Muscle of arm (tissue), 12 donors: ENCODE data around the gene TESK2. TPM values are rescaled to one million over a fixed set of nuclear protein-coding genes. Genes with fewer than 3 reads are reported as not detected.

Source experiments
- DNase-seq: peaks from one replicate; pipeline ENCODE4 v3.0.0-alpha.2; 2013
- polyA plus RNA-seq, 12 donors: library from polyadenylated mRNA; unstranded; fragments of 120-200 nt; gene quantifications; one replicate each; pipeline ENCODE4 v1.2.1, GENCODE V29; 2013; ENCODE audit not compliant: insufficient read length in 12 of 12

Gene TESK2
- polyA plus RNA-seq, 12 donors: 1.9 to 5.4 (median 2.2) TPM; not detected in 1

DNA sequence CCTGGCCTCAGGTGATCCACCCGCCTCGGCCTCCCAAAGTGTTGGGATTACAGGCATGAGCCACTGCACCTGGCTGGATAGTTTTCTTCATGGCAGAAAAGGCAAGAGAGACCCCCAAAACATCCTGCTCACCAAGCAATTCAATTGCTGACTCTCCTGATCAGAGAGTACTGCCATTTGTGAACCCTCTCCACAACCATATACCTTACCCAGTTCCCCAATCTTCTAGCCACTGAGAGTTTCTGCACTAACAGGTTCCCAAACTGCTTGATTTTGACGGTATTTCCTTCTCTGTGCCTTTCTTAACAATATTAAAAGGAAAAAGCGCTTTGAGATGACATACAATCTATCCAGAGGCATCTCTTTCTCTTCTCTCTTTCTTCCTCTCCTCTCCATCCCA, 110.8 kb downstream of the TESK2 start:
- no peak for DNase-seq

DNA sequence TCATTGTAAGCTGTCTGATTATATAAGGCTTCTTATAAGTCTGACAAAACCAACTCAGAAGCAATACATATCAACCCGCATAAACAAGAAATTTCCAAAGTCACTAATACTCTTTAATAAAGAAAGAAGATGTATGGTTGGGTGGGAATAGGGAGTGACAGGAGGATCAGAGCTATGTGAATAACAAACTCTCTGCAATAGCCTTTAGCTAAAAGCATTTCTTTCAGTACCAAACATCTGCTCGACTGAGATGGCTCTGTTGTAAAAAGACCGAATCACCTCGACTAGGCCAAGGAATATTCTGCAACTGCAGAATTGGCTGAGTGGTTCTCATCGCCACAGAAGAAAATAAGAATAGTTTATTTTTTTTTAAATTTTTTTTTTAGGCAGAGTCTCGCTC, 111.4 kb downstream of the TESK2 start:
- no peak for DNase-seq

DNA sequence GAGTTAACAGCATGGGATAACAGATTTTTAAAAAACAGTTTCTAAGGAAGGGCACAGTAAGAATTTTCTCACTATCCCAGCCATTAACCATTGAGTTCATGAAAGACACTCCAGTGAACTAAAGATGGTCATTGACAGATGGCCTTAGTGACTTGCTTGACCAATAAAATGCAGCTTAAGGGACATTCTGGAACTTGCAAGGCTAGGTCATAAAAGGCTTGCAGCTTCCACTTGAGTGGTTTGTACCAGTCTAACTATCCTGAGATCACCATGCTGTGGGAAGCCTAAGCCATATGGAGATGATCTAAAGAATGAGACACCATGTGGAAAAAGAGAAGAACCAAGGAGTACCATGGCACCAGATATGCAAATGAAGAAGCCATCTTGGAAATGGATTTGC, 112.8 kb downstream of the TESK2 start:
- no peak for DNase-seq

DNA sequence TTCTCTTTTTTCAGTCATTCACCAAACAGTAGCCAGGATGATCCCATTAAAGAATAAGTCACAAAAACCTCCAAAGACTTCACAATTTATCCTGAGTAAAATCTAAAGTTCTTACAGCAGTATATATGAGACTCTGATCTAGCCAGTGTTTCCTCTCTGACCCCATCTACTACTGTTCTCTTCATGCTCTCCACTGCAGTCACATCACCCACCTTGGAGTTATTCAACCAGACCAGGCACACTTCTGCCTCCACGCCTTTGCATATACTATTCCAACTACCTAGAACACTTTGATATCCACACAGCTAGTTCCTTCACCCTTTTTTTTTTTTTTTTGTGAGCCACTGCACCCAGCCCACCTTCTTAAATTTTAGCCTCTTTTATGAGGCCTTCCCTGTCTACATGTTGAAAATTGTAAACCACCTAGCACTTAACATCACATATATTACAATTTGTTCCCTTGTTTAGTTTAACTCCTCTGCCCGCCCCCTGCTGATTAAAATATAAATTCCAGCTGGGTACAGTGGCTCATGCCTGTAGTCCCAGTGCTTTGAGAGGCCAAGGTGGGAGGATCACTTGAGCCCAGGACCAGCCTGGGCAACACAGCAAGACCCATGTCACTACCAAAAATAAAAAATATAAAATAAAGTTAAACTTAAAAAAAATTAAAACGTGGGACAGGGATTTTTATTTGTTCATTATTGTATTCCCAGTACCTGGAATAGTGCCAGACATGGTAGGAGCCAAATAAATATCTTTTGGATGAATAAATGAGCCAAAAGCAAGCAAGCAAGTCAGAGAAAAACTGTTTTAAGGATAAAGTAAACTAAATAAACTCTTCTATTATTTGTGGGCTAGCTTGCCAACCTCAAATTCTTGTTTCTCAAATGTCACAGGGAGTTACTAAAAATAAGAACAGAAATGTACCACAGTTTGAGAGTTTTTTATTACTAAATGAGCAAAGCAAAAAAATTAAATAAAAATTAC, 115.6 kb downstream of the TESK2 start:
- DNase-seq: no peak

DNA sequence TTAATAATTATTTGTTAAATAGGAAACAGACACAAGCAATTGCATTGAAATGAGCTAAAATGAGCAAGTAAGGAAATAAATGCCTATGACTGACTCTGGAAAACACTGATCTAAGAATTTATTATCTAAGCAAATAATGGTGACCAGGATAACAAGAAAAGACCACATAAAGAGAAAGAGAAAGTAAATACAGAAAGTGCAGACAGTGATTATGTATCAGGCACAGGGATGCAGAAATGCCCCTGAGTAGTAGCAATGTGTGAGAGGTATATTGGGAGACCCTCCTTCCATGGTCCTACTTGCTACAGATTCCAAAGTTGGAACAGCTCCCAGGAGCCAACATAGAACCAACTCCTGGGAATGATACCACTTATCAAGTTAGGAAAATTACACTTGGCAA, 117.4 kb downstream of the TESK2 start:
- no peak for DNase-seq

DNA sequence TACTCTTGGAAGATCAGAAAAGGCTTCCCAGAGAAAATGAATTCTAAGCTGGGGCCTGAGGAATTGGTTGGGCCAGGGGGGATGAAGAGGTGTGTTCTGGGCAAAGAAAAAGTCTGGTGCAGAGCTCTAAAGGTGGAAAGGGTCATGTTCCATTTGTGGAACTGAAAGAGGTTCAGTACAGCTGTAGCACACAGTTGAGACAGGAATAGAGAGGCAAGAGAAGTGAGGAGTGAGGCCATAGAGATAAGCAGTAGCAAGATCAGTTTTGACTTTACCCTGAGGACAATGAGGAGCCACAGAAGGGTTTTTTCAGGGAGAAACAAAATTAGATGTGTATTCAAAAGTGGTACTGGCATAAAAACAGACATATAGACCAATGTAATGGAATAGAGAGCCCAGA, 120.4 kb downstream of the TESK2 start:
- DNase-seq: no peak

DNA sequence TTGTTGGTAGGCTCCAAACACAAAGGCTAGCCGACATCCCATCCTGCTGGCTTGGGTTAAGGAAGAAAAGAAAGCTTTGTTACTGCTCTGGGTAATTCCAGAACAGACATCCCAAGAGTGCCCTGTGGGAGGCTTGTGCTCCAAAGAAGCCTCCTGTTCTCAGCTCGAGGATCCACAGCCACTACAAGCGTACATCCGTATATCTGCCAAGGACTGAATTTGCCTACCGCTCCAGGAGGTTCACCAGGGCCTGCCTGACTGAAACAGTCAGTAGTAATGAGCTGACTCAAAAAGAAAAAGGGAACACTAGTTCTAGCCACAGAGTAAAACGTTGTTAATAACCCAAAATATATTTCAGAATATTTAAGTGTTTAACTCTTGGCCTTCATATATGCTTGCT, 125.9 kb downstream of the TESK2 start:
- no peak for DNase-seq

DNA sequence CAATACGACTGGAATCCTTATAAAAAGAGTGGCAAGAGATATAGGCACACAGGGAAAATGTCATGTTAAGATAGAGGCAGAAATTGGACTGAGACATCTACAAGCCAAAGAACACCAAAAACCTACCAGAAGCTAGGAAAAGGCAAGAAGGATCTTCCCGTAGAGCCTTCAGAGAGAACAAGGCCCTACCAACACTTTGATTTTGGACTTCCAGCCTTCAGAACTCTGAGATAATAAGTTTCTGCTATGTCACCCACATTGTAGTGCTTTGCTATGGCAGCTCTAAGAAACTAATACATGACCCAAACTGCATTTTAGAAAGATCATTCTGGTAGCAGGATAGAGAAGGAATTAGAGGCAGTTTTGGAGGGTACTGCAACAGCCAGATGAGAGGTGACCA, 126.7 kb downstream of the TESK2 start:
- DNase-seq: no peak

DNA sequence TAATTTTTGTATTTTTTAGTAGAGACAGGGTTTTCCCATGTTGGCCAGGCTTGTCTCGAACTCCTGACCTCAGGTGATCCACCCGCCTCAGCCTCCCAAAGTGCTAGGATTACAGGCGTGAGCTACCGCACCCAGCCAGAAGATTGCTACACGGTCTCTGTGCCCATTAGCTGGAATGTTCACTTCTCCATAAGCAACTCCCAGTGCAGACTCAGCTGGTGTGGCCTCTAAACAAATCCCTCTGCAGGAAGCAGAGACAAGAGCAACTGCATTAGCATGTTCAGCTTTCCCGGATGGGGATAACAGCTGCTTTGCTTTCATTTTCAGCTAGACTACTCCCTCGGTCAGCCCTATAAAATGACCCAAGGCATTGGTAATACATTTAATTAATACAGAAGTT, 130.0 kb downstream of the TESK2 start:
- DNase-seq: peak; percentile 55

DNA sequence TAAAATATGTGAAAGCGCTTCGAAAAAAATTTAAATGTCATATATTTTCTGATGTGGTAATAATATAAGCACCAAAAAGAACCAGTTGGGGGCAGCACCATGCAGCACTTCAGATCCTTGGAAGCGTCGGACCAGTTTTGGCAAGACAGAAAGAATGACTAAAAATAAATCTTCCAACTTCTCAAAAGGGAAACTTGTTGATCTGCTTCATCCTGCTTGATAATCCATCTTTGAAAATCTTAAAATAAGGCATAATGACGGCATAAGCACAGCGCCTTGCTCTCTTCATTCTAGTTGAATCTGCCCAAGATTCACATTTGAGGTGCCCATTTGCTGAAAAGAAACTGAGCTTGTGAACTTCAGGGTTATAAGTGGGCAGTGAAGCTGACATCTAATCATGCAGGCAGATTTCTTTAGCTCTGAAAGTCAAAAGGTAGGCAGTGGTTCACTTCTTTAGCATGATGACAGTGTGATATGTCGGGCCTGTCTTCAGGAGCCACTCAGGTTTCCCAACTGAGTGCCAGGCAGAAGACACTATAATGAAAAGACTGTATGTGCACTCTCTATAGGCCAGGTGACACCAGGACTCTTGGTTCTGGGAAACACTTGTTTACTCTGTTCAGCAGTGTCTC, 131.0 kb downstream of the TESK2 start:
- peak; percentile 86 for DNase-seq

DNA sequence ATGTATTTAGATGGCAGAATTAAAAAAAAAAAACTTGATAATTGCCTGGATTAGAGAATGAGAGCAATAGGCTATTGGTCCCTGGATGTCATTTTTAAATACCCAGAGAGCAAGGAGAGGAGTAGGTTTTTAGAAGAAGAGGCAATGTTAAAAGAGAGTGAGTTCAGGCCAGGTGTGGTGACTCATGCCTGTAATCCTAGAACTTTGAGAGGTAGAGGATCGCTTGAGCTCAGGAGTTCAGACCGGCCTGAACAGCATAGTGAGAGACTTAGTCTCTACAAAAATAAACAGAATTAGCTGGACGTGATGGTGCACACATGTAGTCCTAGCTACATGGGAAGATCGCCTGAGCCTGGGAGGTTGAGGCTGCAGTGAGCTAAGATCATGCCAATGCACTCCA, 134.8 kb downstream of the TESK2 start:
- DNase-seq: no peak

DNA sequence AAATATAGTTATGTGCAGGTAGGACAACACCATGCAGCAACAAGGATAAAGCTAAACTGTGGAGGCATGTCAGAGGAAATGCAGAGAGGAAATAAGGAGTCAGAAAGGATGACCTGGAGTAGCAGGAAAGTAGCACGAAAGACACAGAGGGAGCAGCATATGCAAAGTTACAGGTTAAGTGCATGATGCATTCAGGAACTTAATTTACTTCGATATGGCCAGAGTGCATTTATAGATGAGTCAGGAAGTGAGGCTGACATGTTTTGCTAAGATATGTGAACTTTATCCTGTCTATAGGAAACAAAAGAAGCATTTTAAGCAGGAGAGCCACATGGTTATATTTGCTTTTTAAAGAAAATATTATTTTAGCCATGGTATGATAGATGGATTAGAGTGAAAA, 135.3 kb downstream of the TESK2 start:
- DNase-seq: no peak

DNA sequence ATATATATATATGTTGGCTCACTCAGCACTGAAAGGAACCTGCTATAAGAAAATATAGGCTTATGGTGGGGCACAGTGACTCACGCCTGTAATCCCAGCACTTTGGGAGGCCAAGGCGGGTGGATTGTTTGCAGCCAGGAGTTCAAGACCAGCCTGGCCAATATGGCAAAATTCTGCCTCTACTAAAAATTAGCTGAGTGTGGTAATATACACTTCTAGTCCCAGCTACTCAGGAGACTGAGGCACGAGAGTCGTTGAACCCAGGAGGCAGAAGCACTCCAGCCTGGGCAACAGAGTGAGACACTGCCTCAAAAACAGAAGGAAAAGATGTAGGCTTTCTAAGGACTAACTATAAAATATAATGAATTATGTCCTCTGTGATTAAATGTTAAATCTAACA, 136.1 kb downstream of the TESK2 start:
- DNase-seq: no peak

DNA sequence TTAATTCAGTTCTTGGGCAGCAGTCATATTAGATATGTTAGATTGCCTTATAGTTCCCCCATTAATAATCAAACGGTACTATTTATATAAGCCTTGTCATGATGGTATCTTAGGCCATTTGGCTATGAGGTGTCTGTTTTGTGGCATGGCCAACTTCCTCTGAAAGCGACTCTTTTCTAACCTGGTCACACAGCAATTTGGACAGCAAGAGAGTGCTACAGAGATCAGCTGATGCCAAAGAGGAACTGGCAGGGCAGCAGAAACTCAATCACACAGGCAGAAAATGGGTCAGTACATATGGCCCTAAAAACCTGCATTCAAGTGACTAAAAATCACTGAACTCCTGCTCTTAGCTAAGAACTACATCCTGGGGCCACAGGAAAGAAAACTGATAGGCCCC, 137.3 kb downstream of the TESK2 start:
- no peak for DNase-seq

DNA sequence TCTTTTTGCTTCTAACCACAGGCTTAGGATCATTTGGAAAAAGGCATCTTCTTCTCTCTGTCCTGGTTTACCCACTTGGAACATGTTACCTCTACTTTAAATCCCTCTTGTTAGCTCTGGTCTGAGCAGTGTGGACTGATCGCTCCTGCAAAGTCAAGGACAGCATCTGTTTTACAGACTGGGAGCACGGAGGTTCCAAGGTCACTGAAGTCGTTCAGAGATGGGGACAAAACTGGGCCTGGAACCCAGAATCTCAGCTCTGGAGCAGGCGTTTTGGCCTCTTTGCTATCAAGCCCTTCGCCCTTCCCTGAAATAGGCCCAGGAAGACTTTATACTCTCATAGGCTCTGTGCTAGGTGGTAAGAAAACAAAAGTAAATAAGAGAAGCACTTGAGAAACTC, 139.5 kb downstream of the TESK2 start:
- no peak for DNase-seq

DNA sequence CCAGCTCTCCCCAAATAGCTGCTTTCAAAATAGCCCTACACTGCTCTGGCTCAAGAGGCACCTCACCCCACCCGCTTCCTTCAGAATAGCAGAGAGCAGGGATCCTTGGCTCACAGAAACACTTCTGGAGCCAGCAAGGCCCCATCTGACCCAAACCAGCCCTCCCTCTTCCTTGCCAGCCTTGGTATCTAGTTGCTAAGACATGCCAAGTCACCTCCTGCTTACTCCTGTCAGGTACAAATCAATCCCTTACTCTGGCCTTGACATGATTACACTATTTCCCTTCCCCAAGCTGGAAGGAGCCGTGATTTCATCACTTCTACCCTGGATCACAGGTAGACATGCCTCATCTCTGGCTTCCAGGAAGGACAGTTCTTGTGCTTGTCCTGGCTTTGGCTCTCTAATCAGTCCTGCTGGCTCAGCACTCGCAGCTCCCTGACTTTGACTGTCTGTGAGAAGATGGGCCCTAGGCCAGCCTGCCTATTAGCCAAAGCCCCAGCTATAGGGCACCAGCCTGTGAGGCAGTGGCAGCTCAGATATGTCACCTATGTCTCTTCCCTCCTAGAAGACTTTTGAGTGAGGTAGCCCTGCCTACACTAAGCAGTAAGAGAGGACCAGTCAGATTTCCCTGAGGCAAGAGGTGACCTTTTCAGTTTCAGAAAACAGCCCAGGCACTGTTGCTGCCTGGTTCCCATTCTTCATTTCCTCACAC, 141.8 kb downstream of the TESK2 start:
- no peak for DNase-seq

DNA sequence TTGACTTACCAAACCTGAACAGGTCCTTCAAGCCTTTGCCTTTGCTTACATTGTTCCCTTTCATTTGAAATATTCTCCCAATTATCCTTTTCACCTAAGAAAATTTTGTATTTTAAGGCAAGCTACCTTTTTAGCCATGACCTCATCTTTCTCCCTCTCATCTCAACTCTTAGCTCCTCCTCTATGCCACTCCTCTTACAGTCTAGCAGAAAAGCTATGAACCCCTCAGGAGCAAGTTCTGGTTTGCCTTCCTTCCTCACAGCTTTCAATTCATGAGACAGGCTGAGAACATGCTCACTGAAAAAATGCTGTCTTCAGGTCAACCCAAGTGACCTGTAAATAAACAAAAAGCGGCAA, 142.4 kb downstream of the TESK2 start:
- no peak for DNase-seq

DNA sequence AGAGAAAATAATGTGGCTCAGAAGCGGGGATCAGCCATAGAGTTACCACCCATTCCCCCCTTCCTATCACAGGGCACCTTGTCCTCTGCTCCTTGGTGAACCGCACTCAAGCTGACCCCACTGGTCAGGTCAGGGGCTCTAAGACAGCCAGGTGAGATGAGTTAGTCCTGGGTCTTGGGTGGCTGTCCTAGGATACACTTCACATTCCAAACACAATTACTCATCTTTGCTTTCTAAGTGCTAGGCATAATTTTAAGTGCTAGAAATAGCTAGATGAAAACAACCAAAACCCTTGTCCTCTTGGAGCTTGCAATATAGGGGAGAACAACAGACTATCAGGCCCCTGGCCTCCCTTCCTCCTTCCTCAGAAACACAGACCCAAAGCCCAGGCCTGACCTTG, 142.9 kb downstream of the TESK2 start:
- DNase-seq: no peak

DNA sequence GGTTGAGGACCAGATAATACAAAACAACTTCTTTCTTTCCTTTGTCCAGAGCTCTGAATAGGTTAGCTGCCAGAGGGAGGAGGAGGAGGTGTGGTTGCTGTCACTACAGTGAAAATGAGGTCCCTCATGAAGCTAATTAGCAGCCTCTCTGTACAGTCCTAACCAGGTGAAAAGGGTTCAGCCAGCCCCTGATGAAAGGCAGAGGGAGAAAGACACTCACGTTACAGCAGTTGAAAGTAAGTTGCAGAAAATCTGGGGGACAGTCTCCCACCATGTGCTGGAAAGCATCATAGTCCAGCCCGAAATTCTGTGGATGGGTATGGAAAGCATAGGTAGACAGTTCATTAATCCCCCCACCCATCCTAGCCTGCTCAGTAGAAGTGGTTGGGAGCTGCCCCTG, 144.5 kb downstream of the TESK2 start:
- no peak for DNase-seq

DNA sequence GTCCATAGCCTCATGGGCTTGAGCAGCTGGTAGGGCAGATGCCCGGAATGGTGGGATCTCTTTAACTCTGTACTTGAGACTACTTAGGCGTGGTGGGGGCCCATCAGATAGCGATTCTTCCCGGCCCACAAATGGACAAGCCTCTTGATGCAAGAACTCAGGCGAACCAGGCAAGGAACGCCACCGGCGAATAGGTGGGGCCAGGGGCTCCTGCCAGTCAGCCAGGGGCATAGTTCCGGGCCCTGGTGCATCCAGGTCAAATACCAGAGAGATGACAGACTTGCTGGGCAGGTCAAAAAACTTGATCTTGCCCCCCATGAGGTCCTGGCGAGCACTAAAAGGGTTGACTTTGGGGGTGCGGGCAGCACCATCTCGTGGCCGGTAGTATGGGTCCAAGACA, 145.9 kb downstream of the TESK2 start:
- no peak for DNase-seq

DNA sequence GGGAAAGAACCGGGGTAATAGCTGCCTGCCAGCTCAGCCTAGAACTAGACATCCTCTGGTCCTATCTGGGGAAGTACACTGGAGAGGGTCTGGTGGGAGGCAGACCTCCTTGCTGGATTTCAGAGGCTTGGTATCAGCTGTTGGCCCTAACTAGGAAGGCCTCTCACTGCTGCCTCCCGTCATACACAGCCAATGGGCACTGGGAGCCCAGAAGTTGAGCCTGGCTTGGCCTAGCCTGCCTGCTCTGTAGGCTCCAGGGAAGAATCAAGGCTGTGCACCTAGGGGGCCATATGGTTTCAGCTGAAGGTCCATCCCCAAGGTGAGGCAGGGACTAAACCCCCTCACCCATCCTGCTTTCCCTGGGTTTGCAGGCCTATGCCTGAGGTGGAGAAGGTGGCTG, 146.5 kb downstream of the TESK2 start:
- no peak for DNase-seq

DNA sequence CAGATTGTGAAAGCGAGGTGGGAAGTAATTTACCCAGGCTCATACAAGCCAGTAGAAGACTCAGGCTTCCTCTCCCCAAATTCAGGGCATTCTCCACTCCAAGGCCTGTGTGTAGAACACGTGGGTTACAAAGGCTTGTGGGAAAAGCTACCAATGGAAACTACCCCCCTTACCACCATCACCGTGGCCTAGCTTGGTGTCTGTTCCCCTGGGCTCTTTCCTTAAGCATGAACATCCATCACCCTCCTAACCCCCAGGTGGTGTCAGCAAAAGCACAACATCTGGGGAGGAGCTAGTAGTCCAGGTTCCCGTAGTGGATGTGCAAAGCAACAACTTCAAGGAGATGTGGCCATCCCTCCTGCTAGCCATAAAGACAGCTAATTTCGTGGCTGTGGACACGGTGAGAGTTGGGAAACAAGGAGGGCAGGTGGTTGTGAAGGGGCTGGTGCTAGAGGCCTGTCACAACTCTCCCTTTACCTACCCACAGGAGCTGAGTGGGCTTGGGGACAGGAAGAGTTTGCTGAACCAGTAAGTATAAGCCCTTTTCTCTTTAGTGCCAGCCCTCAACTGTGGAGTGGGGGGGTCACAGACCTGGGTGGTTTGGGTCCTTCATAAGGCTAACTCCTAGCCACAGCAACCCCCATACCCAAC, 150.0 kb downstream of the TESK2 start:
- no peak for DNase-seq
